ENCODE measurements around the gene CRYBG1.

CRYBG1 gene

DNA sequence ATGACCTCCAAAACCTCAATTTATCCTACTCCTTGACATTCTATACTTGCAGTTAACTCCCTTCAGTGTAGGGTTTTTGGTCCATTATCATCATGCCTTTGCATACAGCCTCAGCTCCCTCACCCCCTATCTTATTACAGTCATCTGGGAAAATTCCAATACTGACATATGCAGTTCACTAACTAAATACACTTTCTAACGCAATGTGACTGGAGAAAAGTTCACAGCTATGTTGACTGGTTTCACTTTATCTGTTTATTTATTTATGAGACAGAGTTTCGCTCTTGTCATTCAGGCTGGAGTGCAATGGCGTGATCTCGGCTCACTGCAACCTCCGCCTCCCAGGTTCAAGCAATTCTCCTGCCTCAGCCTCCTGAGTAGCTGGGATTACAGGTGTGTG, 64.9 kb downstream of the CRYBG1 start:
- DNase-seq = no peak

DNA sequence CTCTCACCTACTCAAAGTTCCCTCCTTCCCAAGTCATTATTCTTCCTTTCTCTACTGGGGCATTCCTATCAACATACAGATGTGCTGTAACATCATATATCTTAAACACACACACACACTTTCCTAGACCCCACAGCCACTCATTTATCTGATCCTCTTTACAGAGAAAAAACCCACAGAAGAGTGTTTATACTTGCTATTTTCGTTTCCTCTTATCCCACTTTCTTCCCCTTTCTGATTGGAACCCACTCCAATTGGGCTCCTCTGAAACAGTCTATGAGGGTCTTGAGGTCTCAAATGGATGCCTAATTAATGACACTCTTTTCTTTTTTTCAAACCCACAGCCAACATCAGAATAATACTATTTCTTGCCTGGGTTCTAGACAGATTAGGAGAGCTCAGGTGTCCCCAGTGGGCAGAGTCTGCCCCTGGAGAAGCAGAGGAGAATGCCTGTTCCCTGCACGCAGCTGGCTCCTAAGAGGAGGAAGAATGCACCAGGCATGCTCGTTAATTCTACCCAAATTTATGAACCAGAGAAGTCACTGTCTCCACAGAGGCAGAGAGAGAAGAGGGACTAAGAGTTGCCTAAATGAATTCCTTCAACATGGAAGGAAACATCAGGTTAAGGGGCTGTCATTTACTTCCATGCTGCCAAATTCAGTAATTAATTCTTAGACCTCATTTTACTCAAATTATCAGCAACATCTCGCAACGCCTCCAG, 65.9 kb downstream of the CRYBG1 start:
- no peak for DNase-seq

DNA sequence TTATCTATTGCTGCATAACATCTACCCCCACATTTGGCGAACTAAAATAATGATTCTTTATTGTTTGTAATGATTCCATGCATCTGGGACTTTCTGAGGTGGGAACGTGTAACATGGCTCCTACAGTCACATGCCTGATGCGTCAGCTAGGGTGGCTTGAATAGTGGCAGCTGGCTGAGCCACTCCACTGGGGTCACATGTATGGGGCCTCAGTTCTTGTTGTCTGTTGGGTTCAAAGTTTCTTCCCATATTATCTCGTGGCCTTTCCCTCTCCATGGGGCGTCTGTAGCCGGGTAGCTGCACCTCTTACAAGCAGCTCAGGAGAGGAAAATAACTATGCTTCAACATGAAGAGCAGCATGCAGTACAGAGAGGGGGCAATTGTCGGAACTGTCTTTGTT, 69.9 kb downstream of the CRYBG1 start:
- DNase-seq = no peak

- no peak for DNase-seq
Measured at GRCh38 chr6:106431405-106431804, 70.9 kb downstream of the CRYBG1 start.

GRCh38 chr6:106431972-106432371, 71.5 kb downstream of the CRYBG1 start:
- no peak for DNase-seq

DNA sequence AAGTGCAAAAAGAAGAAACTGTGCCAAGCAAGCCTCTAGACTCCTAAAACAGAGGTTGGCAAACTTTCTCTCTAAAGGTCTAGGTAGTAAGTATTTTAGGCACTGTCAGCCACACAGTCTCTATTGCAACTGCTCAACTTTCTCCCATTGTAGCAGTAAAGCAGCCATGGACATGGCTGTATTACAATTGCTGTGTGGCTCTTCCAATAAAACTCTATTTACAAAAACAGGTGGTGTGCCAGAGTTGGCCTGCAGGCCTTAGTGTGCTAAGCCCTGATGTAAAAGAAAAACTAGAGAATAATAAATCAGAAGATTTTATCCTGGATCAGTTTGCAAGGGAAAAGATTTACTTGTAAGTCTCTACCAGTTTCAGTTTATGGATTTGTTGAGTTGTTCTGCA, 74.0 kb downstream of the CRYBG1 start:
- DNase-seq = no peak

- no peak for DNase-seq
Measured at GRCh38 chr6:106439459-106439858, 78.9 kb downstream of the CRYBG1 start.

GRCh38 chr6:106440546-106440945, 80.0 kb downstream of the CRYBG1 start:
- no peak for DNase-seq

- no peak for DNase-seq
Measured at GRCh38 chr6:106442395-106442794, 81.9 kb downstream of the CRYBG1 start.

GRCh38 chr6:106444777-106445507, 84.4 kb downstream of the CRYBG1 start:
- DNase-seq = no peak

GRCh38 chr6:106445508-106445878, 85.0 kb downstream of the CRYBG1 start:
- no peak for DNase-seq

GRCh38 chr6:106446287-106446885, 85.9 kb downstream of the CRYBG1 start:
- DNase-seq = no peak

GRCh38 chr6:106446983-106447382, 86.5 kb downstream of the CRYBG1 start:
- no peak for DNase-seq

DNA sequence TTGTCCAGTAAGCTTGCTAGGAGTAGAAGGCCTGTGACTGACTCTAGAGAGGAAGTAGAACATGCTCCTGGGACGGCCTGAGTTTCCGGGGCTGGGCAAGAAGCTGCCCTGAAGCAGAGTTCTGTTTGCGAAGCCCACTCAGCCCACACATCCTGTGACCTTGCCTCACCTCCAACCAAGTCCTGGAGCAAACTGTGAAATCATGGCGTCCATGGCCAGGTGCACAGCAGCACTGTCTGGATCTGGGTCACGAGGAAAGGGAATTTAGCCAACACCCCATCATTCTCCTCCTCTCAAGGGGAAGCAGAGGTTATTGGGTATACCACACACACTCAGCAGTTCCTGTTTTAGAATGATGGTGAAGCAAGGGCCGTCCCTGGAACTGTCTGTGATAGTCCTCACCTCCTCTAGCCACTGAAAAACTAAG, 87.5 kb downstream of the CRYBG1 start:
- DNase-seq = peak in 2 of 4 experiments; percentile 3 to 12

DNA sequence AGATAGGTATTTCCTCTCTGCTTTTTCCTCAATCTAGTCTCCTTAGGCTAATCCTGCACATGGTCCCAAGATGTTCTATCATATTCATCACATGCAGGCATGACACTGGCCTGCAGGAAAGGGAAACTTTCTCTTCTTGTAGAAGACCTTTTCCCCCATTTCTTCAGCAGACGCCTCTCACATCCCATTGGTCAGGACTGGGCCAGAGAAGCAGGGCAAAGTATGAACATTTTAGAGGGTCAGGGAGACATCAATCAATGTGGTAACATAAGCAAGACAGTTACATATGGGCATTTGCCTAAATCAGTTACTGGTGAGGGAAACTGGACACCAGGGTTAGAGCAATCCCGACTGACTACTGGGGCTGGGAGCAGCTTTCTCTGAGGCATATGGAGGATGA, 90.1 kb downstream of the CRYBG1 start:
- DNase-seq = no peak

DNA sequence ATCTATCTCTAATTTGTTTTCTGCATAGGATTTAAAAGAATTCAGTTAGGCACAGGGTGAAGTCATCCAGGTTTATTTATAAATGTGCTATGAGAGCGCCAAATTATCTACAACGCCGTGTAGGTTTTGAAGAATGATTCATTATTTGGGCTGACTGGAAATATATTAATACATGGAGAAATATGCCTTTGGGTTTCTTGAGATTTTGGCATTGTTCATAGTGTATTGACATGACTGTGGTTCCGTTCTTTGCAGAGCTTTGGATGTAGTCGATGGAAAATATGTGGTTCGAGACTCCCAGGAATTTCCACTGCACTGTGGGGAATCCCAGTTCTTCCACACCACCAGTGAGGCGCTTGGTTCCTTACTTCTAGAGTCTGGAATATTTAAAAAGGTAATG, 90.9 kb downstream of the CRYBG1 start:
- DNase-seq = no peak

- no peak for DNase-seq
Measured at GRCh38 chr6:106452628-106453027, 92.1 kb downstream of the CRYBG1 start.

DNA sequence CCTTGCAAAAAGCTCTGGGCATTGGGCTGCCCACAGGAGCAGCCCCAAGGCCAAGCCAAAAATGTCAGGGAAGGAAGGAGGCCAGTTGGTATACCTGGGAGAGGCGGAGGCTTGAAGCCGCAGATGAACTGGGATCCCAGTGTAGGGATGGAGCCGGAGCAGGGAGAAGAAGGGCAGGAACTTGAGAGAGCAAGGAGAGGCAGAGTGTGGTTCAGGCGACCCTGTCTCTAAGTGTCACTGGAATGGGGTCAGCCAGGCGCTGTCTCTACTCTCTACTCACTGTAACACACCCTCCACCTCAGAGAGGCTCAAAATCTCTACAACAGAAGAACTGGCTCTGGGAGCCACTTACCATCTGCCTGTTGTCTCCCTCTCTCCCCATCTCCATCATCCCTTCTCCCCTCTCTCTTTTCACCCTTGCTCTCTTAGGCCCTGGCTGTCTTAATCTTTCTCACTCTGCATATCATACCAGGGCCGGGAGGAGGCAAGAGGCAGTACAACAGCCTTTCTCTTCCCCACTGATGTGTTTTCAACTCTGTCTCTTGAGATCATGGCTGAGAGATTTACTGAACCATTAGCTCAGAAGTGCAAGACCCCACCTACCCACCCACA, 93.3 kb downstream of the CRYBG1 start:
- no peak for DNase-seq

GRCh38 chr6:106456756-106457155, 96.2 kb downstream of the CRYBG1 start:
- no peak for DNase-seq

DNA sequence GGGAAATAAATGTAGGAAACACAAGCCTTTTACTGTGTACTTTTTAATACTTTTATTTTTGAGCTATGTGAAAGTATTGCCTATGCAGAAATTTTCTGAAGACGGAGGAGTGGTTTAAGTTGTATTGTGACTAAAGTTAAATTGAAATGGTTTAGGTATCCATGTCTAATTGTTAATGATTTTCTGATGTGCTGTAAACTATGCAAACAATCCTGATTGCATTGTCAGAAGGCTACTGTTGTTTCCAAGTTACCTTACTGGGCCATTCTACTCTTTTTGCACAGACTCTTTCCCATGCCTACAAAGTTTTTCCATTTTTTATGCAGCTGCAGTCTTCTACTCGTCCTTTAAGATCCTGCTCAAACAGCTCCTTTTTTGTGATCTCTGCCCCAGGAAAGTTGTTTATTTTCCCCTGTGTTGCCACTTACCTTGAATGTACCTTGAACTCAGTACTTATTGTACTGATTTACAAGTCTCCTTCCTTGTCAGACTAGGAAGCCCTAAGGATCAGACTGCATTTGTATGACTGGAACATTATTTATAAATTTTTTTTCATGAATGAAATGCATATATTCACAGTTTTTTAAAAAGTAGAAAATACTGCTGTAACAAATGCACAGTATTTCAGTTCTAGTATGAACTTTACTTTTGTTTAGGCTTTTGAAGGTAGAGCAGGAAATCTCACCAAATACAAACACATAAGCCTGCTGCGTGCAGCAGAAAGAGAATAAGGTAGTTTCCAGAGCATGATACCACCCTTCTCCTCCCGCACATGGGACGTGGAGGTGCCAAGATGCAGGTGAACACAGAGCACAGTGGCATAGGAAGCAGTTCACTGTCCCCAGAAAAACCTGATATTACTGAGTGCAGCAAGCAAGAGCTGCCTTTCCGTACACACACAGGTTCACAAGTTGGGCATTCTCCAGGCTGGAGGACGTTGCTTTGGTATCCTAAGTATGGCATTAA, 97.8 kb downstream of the CRYBG1 start:
- no peak for DNase-seq

DNA sequence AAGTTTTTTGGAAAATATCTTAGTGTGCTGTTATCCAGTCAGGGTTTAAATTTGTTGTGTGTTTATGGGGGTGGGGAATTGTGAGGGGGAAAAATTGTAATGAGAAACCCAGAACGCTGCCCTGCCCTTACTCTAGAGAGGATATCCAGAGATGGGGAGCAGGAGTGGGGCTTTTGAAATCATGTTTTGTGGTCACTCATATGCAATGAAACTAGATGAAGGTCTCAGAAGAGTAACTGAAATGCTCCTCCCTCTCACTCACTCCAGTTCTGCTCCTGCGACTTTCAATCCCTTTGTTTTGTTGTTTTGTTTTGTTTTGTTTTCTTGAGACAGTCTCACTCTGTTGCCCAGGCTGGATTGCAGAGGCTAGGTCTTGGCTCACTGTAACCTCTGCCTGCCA, 100.0 kb downstream of the CRYBG1 start:
- no peak for DNase-seq

DNA sequence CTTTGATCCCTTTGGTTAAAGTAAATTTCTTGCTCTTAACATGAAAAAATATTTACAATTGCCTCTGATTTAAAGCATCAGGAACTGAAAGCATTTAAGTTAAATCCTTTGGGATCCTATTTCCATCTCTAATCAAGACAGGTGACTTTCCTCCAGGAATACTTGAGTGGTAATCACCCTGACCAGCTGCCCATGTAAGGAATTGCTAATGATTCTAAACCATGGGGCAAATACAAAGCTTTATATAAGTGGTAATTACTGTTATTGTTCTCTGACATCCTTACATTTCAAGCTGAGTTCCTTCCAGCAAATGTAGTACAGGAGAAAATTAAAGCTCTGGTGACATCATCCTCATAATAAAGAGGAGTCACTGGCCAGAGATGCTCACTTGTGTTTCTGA, 100.6 kb downstream of the CRYBG1 start:
- DNase-seq = no peak
